K562 (cell line): ENCODE results near the gene SLC25A34.

ENCODE experiments used
- SMAD4 ChIP-seq: fragments of 250-450 bp; sonication (Bioruptor Pico); conservative IDR thresholded peaks from 2 replicates; pipeline ENCODE4 v1.8.0; 2021; ENCODE audit warnings: inconsistent platforms, mild to moderate bottlenecking, moderate library complexity
- ZNF274 ChIP-seq: IDR thresholded peaks from 2 replicates; pipeline ENCODE4 v1.6.1; 2011; ENCODE audit warnings: low read depth, mild to moderate bottlenecking, low read length, moderate library complexity, borderline replicate concordance

DNA sequence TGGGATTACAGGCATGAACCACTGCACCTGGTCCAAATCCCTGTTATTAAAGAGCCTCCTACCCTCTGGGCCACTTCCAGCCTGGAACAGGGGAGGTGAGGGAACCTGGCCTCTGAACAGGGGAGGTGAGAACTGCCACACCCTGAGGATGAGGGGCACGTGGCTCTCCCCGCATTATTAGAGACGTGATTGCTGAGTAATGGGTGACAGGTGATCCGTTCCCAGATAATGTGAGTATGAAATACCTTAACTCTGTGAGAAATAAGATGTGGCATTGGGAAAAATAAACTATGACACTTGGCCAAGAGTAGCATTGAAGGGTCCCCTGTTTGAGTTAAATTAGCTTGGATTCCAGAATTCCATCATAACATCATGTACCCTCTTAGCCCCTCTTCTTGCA is 13.6 kb upstream of the SLC25A34 start:
- TF ChIP-seq SMAD4 (CRISPR knock-in tag) = no peak
- TF ChIP-seq ZNF274 = no peak
